Activated CD4-positive, alpha-beta T cell treated with anti-CD3 and anti-CD28 coated beads, Interleukin-2, Interleukin-4, amounts not matched to agents 100 ng/mL and 50 ng/mL, durations not matched to agents 16 hours and 8 hours (primary cell): ENCODE measurements around the gene AKAP13.

Experiments
- DNase-seq: peaks from one replicate; pipeline ENCODE4 v3.0.0-alpha.2; 2020; ENCODE audit warnings: low spot score

AKAP13 gene

DNA sequence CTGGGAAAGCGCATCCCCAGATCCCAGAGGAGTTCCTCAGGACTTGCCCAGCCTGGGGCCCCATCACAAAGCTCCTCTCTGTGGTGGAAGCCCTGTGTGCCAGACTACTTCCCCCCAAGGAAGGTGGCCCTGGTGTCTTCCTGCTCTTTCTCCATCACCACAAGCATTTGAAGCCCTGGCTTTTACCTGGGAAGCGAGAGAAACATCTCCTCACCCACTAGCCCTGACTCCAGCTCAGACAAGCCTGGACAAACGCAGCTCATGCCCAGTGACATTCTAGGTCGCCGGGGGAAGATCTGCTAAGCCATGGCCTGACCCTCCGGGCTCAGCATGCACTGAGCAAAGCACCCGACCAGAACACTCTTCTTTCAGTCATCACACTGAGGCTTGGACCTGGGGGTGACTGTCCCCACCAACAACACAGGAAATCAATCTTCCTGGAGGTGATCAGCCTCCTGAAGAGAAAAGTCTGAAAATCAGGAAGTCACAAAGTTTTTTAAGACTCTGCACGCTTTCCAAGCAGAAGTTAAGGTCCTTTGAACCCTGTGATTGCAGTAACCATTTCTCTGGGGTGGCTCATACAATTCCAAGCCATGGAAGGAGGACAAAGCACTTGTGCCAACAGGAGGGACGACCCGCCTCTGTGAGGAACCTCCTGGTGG is 373.5 kb downstream of the AKAP13 start:
- no peak for DNase-seq

DNA sequence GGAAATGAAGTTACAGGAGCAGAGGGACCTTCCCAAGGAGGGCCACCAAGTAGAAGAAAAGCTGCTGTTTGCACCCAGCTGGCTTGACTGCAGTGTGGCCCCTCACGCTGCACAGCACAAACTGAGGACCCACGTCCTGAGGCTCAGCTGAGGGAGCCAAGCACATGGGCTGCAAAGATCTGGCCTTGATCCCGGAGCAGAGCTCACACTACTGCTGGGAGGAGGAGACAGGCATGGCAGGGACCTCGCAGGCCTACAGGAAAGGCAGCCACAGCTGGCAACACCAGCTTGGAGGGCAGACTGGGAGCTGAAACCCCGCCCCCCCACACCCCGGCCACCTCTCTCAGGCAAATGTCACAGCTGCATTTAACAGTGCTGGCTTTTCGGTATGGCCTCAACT is 374.6 kb downstream of the AKAP13 start:
- no peak for DNase-seq

DNA sequence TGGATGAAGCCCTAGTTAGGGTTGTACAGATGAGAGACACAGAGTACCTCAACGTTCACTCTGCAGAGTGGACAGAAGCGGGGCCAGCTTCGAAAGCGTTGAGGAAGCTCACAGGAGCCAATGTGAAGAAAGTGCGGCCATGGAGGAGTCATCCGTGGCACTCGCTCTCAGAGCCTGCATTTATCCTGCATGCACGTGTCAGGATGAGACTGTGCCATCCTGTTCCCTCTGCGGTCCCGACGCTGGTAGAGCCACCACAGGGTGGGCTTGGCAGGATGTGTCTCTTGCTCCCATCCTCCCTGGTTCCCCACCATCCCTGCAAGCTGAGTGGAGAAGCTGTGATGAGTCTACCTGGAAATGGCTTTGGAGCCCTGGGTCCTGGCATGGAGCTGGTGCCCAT is 375.1 kb downstream of the AKAP13 start:
- DNase-seq = no peak

DNA sequence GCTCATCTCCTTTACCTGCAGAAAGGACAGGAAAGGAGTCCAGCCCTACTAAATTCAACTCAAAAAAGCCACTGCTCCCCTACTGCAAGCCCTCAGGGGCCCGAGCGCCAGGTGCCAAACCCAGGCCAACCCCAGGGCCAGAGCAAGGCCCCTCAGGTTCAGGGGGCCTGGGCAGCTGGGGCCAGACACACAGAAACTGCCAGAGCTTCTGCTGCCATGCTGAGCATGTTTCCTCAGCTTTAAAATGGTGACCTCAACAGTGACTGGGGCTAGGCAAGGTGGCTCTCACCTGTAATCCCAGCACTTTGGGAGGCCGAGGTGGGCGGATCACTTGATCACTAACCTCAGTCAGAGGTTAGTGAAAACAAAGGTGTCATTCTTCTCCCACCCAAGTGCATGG is 375.5 kb downstream of the AKAP13 start:
- DNase-seq = no peak

DNA sequence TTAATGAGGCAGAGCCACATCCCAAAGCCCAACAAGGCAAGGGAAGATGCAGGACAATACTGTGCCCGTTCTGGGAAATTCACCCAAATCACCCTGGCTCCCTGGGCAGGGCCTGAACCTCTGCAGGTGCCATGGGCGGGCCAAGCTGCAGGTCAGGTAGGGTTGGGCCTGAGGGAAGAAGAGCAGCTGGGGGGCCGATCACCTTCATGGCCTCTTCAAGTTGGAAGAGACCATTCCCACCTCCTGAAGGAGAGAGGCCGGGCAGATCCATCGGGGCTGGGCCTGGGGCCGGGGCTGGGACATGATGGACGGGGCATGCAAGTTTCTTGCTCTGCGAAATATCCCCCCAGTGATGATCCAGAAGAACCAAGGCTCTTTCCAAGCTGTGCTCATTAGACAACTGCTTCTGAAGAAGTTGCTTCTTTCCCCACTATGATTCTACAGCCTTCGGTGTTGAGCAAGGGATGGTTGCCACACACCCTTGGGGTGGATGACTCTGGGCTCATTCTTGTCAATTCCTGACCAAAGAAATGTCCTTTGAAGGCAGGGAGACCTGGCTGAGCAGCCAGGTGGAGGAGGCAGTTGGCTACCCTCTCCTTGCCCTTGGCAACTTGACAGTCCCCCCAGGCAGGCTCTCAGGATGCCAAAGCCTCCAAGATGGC is 376.1 kb downstream of the AKAP13 start:
- DNase-seq = no peak

DNA sequence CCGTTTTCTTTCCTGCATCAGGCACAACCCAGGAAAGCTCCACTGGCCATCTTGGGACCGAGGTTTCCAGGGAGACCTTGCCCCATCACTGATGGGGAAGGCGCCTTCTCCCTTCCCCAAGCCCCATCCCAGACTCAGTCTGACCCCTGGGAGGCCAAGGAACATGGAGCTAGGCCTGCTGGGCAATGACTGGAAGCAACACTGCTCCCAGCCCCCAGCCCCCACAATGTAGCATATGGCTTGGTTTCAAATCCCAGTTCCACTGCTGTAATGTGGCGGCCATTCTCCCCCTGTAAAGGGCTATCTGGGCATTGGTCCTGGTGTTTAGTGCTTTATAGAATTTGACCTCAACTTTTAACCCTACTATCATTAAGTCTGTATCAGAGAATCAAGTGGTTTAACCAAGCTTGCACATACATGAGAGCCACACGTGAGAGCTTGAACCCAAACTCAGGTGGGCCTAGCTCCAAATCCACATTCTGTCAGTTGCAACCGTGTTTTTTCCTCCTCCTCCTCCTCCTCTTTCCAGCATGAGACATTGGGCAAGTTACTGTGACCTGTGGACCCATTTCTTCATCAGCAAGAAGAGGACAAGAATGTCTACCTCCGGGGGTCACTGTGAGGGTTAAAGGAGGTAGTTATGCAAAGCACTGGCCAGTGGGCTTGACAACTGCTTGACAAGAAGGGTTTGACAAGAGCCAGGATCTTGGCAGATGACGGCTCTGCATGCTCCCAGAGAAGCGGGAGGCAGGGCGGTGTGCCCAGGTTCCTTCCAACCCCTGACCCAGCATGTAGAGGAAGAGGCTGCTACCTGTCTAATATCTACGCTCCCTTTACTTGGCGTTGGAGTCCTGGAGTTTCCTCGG is 376.9 kb downstream of the AKAP13 start:
- no peak for DNase-seq

DNA sequence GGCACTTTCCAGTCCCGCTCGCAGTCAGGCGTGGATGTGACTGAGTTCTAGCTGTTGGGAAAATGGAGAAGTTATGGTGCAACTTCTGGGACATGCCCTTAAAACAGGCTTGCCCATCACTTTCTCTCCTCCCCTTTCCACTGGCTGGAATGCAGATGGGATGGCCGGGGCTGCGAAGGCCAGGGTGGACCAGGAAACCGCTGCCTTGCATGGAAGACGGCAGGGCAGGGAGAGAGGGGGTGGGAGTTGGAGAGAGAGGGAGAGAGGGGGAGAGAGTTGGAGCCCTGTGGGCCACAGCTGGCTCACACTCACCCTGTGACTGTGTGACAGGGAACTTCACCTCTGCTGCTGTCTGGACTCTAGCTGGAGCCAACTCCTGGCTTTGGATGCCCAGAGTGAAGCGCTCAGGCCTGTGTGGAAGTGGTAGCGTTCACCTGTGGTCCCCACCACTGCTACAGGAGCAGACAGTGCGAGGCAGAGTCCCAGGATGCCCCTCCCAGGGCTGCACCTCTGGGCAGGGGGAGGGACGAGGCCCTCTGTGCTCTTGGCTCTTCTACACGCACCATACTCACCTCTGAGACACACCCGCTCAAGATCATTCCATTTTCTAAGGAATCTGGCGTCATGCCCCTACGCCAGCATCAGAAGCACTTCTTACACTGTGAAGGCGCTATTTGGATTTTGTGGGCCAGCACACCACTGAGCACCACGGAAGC is 377.7 kb downstream of the AKAP13 start:
- no peak for DNase-seq

DNA sequence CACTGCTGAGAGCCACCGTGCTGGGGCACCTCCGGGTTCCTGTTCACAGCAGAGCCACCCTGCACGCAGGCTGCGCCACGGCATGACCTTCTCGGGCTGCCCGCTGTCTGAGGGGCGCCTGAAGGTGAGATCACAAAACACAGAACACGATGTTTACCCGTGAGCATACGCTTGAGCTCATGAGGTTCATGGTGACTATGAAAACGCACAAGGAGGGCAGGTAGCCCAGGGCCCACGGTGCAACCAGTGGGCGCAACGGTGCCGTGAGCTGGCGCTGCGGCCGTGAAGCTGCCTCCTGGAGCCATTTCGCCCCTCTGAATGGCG is 378.2 kb downstream of the AKAP13 start:
- DNase-seq = no peak

DNA sequence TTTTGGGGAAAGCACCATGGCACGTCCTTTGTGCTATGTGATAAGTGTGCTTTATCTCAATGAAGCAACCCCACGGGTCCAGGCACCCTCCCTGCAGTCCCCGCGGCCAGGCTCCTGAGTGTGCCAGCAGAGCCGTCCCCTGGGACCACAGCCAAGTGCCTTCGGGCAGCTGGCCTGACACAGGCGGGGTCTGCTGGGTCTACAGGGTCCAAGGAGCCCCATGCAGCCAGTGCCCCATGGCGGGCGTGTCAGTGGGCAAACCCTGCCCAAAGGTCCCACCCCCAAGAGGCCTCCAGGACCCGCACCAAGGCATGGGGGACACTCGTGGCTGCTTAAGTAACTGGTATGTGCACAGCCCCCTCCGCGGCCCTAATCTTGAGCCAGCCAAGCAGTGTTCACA is 379.0 kb downstream of the AKAP13 start:
- no peak for DNase-seq

DNA sequence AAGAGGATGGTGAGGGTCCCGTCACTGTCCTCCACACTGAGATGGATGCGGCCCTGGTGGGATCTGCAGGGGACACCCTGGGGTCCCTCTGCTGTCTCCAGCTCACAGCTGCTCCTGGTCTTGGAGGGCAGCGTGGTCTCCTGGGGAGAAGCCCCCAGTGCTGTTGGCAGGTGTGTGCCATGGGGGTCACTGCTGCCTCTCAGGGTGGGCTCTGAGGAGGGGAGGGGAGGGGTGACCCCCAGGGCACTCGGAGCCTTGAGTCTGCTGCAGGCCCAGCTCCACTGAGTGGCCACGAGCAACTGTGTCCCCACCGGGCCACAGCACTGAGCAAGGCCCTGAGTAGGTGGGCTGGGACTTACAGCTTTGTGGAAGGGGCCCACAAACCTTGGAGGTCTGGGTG is 379.6 kb downstream of the AKAP13 start:
- no peak for DNase-seq

DNA sequence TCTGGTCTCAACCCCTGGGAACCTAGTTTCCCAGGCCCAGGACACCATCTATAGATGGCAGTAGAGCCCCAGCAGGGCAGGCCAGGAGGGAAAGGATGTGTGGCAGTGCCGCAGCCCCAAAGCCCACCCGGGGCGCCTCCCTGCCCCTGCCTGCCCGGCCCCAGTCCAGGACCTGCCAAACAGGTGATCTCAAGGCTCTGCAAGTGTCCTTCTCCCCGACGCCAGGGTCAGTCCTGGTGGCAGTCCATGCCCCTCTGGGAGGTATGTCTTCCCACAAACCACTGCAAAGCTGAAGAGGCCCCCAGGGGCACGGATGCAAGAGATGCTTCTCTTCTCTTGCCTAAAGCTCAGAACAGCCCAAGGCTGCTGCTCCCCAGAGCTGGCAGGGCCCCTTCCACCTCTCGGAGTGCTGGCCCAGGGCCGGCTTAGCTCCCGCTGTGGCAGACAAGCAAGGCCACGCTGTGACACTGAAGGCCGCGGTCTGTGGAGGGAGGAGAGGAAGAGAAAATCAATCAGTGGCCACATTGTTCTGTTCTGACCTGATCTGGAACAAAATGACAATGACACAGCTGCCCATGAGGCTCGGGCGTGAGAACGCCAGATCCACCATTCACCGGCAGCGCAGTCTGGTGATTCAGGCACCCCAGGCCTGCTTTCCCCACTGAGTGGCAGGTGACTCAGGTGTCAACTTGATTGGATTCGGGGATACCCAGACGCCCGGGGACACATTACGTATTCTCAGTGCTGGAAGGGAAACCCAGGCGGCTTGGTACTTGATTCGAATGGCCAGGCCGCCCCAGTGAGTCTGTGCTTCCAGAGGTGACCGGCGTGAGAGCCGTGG is 380.3 kb downstream of the AKAP13 start:
- no peak for DNase-seq

DNA sequence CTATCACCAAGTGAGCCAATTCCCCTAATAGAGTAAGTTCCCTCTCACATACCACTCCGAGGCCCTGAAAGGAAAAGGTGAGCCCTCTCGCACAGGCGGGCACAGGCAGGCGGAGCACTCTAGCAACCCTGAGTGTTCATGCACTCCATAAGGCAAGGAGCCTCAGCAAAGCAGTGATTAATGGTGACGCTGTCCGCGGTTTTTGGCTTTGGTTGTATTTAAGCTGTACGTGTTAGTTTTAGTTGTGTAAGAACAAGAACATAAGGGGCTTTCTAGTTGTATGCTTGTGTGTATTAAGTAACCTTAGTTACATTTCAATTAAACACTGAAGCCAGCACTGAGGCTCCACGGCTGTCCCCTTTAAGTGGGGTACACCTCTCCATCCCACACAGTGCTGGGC is 381.2 kb downstream of the AKAP13 start:
- DNase-seq = no peak

DNA sequence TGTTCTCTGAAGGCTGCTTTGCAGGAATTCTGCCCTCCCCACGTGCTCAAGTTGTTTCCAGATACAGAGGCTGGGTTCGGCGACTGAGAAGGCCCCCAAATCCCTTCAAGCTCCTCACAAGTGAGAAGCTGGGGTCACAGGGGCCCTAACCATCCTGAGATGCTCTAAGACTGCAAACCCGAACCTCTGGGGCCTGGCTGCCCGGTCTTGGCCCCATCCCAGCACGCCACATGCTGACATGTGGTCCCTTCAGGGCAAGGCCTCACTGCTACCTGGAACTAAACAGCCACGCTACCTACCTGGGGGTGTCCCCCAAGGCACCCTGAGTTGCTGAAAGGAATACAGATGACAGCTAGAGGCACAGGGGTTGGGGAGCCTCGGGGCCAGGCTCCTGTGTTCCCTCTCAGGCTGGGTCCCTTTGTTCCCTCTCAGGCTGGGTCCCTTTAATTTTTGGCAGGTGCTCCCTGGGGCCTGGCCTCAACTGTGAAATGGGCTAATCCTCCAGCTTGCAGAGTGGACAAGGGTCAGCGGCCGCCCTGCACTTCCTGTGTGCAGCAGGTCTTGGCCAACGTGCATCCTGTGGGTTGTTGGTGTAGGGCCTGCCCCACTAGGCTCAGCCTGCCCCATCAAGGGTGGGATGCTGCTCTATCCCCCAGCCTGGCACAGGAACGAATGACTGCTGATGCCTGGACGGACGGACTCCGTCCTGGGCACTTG is 381.8 kb downstream of the AKAP13 start:
- no peak for DNase-seq

DNA sequence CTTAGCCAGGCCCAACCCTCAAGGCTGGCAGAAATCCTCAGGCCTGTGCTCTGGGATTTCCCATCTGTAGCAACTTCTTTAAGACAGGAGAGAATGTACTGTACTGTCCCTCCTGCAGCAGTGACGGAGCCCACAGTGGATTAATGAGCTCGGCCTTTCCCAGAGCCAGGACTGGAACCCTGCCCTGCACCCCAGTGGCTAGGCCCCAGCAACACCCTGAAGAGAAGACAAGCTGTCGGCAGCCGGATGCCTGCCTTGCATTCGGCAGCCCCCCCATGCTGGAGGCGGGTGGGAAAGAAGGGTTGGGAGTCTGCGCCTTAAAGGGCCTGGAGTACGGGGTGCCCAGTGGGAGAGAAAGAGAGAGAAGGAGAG is 382.3 kb downstream of the AKAP13 start:
- no peak for DNase-seq

DNA sequence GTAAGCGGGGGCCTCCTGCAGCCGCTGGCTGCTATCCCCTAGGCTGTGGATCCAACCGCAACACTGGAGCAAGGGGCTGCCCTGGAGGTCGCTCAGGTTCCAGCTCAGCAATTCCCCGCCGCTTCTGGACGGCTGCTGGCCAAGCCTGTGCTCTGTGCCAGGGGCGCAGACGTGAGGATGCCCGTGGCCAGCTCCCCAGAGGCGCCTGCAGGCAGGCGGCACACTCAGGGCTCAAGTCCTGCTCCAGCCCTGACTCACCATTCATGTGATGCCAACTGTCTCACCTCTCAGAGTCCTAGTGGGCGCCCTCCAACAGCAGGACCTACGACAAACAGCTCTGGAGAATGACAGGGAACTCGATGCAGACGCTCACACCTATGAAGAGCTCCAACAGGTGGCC is 382.8 kb downstream of the AKAP13 start:
- DNase-seq = no peak

DNA sequence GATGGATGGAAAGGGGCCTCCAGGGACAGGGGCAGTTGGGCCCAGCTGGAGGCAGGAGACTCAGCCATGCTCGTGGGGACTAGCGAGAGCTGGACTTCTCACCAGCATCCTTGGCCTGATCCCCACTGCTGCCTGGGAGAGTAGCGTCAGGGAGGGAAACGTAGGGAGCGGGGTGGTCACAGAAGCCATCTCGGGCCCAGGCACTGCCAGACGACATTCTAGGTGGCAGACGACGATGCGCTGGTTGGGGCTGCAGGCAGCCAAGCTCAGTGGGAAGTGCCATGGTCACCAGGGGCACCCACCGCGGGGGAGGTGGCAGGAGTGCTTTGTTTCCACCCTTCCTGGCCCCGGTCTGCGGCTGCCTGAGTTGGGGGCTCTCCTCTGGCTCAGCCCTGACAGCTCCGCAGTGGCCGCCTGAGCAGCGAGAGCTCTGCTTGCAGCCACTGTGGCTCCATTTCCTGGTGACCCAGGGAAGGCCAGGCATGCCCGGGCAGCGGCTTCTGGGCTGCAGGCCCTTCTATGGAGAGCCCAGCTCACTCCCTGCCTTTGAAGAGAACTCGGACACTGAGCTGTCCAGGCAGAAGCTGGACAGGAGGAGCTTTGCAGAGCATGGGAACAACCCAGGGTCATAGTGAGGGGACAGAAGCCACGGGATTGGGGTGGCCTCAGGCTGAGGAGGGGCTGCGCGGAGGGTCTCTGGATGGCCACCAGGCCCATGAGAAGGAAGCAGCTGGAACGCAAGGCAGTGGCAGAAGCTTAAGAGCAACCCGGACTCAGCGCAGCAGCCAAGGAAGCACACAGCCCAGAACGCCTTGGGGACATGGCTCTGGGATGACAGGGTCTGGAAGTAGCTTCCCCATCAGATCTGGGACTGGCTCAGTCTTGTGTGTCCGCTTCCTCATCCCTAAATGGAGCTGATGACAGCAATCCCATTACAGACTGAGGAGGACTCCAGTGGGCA is 383.6 kb downstream of the AKAP13 start:
- DNase-seq = no peak

DNA sequence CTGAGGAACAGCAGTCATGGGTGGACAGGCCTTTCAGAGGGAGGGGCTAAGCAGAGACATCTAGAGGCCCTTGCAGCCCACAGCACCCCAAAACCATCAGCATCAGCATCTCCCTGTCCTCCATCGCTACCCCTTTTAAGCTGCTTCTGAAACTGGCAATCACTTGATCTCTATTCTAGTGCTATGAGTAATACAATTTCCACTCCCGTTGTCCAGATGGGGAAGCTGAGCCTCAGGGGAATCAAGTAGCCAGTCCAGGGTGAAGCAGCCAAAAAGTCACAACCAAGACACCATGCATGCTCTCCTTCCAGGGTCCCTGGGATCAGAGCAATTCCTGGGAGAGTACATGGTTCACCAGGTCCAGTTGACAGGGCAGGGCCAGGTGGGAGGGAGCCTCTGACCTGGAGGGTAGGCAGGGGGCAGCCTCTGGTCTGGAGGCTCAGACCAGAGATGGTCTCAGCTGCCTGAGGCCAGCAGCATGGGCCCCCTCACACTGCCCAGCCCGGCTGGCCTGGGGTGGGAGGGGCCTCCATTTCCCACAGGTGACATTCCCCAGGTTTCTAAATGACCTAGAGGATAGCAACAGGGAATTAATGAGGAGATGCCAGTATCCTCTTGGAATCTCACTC is 384.4 kb downstream of the AKAP13 start:
- no peak for DNase-seq

DNA sequence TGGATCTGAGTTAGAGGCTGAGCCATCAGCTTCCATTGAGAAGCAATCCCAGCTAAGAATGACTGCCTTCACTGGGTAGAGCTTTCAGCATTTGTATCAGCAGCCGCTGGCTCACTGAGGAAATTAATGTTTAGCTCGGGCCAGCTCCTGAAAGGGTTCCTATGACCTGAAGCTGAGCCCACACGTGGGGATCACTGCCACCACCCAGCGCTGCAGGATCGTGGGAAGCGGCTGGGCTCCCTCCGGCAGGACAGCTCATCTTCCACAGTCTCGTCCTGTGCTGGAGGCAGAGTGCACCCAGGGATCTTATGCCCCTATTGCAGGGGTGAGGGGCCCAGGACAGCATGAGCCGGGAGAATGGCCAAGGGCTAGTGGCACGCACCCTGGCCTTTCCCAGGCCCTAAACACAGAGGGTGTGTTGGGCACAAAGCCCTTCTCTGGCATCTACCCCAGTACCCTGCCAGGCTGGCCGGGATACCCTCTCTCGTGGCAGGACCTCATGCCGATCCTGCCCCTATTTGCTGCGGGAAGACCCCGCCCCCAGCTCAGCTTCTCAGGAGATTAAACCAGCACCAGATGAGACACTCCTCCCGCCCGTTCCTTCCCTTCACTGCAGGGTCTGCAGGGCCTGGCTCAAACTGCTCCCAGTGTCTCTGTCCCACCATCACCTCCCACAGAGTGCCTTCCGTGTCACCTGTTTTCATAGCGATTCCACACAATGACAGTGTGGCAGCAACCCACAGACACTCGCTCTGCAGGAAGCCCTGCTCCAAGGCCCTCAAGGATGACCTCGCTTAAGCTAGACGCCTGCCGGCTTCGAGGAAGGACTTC is 385.8 kb downstream of the AKAP13 start:
- no peak for DNase-seq
